GM12864 (cell line): ENCODE results near the gene NEUROG2.
"Not testable (repeated sequence)": the region's sequence is repeated elsewhere in the genome, so short reads cannot be mapped to it uniquely, and the experiment has no call there.

ENCODE experiments used
- DNase-seq: peaks from one replicate; pipeline ENCODE4 v3.0.0-alpha.2; 2011; ENCODE audit warnings: low read depth
- H3K4me3 ChIP-seq: 2 replicates; pipeline ENCODE4 v1.5.1; 2011; ENCODE audit warnings: mild to moderate bottlenecking, low read depth, low read length, control low read depth
- TF ChIP-seq, protein P1 (sequence below): IDR thresholded peaks from 2 replicates; pipeline ENCODE4 v1.5.1; 2011; ENCODE audit warnings: low read depth, mild to moderate bottlenecking, moderate library complexity, low read length, control low read depth, inconsistent platforms; ENCODE audit errors: missing control alignments

The NEUROG2 gene

DNA sequence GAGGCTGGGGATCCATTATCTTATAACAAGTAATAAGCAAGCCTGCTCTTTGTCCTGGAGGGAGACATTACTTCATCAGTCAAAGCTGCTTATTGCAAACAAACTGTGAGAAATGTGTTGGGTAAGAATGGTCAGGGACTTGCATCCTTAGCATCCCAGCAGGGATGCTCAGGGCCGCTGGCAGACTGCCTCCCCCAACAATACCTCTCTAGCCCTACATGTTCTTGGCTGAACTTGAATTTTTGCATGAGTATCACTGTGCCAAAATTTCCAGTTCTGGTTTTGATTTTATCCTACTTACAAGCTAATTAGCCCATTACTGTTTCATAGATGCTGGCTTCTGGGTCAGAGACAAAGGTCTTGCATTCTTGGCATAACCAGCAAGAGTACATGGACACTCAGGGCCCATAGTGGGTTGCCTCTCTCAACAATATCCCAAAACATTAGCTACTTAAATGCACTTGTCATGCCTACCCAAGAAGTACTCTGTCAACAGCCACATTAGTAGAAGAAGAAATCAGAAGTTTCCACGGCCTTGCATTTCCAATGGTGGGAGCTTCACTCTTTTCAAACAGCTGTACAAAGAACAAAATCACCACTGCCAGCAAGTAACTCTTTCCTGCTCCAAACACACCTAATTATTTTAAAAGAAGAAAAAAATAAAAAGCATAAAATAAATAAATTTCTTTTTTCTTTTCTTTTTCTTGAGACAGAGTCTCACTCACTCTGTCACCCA is 41.9 kb upstream of the NEUROG2 start:
- TF ChIP-seq, protein P1, sequence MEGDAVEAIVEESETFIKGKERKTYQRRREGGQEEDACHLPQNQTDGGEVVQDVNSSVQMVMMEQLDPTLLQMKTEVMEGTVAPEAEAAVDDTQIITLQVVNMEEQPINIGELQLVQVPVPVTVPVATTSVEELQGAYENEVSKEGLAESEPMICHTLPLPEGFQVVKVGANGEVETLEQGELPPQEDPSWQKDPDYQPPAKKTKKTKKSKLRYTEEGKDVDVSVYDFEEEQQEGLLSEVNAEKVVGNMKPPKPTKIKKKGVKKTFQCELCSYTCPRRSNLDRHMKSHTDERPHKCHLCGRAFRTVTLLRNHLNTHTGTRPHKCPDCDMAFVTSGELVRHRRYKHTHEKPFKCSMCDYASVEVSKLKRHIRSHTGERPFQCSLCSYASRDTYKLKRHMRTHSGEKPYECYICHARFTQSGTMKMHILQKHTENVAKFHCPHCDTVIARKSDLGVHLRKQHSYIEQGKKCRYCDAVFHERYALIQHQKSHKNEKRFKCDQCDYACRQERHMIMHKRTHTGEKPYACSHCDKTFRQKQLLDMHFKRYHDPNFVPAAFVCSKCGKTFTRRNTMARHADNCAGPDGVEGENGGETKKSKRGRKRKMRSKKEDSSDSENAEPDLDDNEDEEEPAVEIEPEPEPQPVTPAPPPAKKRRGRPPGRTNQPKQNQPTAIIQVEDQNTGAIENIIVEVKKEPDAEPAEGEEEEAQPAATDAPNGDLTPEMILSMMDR, result no peak
- H3K4me3 ChIP-seq, result no peak overlapping the region
- DNase-seq, result no peak

DNA sequence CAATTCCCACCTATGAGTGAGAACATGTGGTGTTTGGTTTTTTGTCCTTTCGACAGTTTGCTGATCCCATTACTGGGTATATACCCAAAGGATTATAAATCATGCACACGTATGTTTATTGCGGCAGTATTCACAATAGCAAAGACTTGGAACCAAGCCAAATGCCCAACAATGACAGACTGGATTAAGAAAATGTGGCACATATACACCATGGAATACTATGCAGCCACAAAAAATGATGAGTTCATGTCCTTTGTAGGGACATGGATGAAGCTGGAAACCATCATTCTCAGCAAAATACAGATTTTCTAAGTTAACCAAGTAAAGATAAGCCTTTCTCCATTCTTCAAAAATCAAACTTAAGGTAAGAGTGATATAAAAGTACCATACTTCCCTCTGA is 38.3 kb upstream of the NEUROG2 start:
- not testable (repeated sequence) for DNase-seq, H3K4me3 ChIP-seq

DNA sequence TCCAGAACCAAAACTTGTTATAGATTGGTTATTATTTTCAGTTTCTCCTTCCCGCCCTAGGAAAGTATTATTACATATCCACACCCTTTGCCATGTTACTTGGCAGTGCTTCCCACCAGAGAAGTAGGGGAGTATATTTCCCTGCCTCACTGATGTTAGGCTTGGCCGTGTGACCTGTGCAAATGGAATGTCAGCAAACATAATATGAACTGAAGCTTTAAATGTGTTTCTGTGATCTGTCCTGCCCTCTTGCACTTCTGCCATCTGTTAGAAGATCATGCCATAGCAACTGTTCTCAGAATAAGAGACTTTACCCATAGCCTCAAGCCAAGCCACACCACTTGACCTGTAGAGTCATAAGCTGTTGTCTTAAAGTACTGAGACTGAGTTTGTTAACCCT is 36.7 kb upstream of the NEUROG2 start:
- no peak overlapping the region for H3K4me3 ChIP-seq
- TF ChIP-seq, protein P1, result no peak
- no peak for DNase-seq

DNA sequence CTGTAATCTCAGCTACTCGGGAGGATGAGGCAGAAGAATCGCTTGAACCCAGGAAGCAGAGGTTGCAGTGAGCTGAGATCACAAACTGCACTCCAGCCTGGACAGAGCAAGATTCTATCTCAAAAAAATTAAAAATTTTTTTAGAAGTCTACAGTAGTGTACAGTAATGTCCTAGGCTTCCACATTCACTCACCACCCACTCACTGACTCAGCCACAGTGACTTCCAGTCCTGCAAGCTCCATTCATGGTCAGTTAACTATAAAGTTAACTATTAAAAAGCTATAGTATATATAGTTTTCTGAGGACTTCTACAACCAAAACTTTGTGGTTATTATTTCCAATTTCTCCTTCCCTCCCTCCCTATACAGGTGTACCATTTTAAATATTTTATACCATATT is 34.7 kb upstream of the NEUROG2 start:
- TF ChIP-seq, protein P1, result no peak
- no peak for DNase-seq
- no peak overlapping the region for H3K4me3 ChIP-seq

DNA sequence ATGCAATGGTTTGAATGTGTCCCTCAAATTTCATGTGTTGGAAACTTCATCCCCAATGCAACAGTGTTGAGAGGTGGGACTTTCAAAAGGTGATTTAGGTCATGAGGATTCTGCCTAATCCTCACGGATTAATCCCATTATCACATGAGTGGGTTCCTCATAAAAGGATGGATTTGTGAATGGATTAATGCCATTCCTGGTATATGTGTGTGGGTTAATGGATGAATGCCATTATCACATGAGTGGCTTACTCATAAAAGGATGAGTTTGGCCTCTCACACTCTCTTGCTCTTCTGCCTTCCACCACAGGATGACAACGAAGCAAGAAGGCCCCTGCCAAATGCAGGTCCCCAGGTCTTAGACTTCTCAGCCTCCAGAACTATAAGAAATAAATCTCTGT is 30.5 kb upstream of the NEUROG2 start:
- DNase-seq, result no peak
- TF ChIP-seq, protein P1, result no peak
- no peak overlapping the region for H3K4me3 ChIP-seq

DNA sequence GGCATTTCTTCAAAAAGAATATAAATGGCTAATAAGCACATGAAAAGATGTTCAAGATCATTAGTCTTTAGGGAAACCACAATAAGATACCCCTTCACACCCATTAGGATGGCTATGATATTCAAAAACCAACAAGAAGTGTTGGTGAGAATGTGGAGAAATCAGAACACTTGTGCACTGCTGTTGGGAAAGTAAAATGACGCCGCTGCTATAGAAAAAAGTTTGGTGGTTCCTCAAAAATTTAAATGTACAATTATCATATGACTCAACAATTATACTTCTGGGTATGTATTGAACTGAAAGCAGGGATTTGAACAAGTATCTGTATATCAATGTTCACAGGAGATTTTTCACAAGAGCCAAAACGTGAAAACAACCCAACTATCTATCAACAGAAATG is 29.4 kb upstream of the NEUROG2 start:
- TF ChIP-seq, protein P1, result no peak
- H3K4me3 ChIP-seq, result no peak overlapping the region
- DNase-seq, result no peak

DNA sequence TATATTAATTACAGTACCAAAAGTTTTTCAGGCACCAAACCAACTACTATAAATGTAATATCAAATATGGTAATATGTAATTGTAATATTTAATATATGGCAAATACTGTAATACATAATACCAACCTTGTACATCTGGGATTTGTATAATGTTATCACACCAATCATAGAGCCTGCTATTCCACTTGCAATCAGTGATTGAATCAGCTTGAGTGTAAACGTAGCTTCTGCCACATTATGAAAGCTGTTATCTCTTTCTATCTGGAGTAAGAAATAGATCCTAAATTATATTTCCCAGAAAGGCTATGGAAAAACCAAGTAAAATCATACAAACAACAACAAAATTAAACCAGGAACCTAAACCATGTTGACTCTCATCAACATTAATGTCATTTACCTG is 24.7 kb upstream of the NEUROG2 start:
- H3K4me3 ChIP-seq, result no peak overlapping the region
- DNase-seq, result no peak
- TF ChIP-seq, protein P1, result no peak
